ENCODE data around the gene PRDX3.
"Not testable (repeated sequence)": the region's sequence is repeated elsewhere in the genome, so short reads cannot be mapped to it uniquely, and the experiment has no call there.

The PRDX3 gene

DNA sequence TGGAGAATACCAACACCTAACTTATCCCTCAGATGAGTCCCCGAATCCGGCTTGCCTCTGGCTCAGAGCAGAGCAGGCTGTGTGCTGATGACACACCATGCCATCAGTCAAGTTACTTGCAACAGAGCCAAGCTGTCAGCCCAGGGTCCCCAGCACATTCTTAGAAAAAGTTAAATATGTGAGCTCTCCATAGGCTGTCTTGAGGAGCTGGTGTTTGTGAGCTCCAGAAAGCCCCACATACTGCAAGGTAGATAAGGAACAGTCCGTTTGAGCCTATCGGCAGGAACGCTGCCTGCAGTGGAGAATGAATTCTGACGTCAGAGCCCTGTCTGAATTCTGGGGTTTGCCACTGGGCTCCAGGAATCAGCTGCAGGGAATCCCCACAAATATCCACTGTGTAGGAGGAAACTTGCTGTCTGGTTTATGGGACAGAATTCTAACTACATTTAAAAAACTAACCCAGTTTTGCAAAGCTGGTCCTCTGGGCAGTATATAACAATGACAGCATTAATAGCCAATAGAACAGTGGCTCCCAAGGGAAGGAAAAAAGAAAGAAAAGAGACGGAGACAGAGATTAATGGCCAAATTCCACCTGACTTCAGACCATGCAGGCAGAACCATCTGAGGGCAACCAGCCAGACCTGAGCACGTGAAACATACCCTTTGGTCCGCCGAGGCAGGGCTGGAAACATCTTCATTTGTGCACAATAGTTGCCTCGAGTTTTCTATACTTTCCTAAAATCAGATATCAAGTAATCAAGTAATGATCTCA lies 16.7 kb downstream of the PRDX3 start:
- DNase-seq: no peak

DNA sequence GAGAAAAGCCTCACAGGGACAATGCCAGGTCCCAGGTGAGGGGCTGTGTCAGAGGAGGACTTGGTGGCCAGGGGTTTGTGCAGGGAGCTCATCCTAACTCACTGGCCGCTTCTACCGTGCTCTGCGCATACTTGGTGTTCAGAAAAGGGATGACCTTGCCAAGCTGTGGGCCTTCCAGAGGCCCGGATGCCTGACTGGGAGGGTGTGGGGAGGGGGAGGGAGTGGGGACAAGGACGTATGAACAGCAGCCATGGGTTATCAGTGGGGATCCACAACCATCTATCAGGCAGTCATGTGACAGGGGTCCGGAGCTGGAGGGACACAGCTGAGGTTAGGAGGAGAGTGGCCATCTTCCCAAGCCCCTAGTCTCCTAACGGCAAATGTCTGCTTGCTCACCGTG lies 19.3 kb downstream of the PRDX3 start:
- no peak for DNase-seq

DNA sequence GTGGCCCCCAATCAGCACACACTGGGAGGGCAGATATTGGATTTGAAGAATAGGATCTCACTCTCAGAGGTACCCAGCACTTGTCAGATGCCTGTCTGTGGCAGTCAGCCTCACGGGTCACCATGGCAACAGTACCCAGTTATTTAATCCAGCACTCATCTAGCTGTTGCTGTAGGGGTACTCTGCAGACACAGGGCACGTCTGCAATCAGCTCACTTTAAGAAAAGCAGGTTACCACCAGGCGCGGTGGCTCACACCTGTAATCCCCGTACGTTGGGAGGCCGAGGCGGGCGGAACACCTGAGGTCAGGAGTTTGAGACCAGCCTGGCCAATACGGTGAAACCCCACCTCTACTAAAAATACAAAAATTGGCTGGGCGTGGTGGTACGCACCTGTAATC lies 25.0 kb downstream of the PRDX3 start:
- DNase-seq: no peak

DNA sequence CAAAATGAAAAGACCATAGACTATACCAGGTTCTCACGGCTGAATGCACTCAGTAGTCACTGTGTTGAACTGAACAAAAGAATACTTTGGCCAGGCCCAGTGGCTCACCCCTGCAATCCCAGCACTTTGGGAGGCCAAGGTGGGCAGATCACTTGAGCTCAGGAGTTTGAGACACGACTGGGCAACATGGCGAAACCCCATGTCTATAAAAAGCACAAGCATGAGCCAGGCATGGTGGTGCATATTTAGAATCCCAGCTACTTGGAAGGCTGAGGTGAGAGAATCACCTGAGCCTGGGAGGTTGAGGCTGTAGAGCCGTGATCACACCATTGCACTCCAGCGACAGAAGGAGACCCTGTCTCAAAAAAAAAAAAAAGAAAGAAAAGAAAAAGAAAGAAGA lies 25.6 kb downstream of the PRDX3 start:
- DNase-seq: no peak

DNA sequence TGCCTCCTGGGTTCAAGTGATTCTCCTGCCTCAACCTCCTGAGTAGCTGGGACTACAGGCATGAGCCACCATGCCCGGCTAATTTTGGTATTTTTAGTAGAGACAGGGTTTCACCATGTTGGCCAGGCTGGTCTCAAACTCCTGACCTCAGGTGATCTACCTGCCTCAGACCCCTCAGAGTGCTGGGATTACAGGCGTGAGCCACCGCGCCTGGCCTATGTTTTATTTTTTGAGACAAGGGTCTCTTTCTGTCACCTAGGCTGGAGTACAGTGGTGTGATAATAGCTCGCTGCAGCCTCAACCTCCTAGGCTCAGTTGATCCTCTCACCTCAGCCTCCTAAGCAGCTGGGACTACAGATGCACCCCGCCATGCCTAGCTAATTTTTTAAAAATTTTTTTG lies 27.0 kb downstream of the PRDX3 start:
- not testable (repeated sequence) for DNase-seq

- DNase-seq: no peak
These were observed 28.9 kb downstream of the PRDX3 start for GRCh38 chr10:119149729-119150128.

GRCh38 chr10:119149157-119149556 lies 29.5 kb downstream of the PRDX3 start:
- DNase-seq: no peak

GRCh38 chr10:119143657-119144056 lies 35.0 kb downstream of the PRDX3 start:
- DNase-seq: no peak

GRCh38 chr10:119140603-119141245 lies 37.9 kb downstream of the PRDX3 start:
- no peak for DNase-seq

- DNase-seq: peak; percentile 63
These were observed 39.0 kb downstream of the PRDX3 start for GRCh38 chr10:119139464-119140067.

DNA sequence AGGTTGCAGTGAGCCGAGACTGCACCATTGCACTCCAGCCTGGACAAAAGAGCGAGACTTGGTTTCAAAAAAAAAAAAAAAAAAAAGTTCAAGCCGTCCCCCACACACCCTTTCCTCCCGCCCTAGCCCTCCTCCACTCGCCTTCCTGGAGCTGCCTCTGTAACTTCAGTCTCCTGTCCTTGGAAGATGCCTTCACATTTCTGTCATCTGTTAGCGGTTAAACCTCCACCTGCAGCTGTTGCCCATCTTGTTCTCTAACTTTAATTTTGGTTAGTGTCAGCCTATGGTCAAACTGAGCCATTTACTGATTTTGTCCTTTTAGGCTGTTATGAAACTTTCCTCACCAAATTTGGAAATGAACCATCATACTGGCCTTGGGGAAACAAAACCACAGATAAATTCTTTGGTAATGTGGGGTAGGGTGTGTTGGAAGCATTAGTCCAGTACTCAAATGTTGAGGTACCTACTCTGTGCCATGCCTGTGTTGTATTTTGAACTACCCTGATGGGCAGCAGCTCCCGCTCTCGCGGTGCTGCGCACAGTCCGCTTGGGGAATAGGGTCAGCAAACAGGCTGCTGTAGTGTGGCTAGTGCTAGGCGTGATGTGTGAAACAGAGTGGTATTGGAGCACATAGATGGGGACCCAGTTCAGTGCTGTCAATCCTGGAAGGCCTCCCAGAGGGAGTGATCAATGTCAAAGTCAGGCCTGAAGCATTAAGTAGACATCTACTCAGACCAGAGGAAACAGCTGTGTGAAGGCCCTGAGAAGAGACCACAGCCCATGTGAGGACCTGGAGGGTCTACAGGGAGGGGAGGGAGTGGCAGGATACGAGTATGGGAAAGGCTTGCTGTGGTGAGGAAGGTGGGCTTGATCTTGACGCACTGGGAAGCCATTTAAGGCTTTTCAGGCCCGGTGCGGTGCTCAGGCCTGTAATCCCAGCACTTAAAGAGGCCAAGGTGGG lies 40.0 kb downstream of the PRDX3 start:
- no peak for DNase-seq

DNA sequence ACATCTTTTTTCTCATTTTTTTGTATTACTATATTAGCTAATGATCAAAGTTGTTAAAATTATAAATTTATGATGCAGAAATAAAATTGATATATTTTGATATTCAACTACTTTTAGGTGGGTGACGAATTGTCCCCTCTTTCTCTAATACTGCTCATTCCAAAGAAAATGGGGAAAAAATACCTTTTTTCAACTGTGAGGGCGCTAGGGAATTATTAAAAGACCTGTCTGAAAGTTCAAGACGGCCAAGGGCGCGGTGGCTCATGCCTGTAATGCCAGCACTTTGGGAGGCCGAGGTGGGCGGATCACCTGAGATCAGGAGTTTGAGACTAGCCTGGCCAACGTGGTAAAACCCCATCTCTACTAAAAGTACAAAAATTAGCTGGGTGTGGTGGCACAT lies 40.7 kb downstream of the PRDX3 start:
- not testable (repeated sequence) for DNase-seq

- DNase-seq: no peak
These were observed 42.5 kb downstream of the PRDX3 start for GRCh38 chr10:119136084-119136483.

GRCh38 chr10:119135513-119135881 lies 43.1 kb downstream of the PRDX3 start:
- DNase-seq: no peak

DNA sequence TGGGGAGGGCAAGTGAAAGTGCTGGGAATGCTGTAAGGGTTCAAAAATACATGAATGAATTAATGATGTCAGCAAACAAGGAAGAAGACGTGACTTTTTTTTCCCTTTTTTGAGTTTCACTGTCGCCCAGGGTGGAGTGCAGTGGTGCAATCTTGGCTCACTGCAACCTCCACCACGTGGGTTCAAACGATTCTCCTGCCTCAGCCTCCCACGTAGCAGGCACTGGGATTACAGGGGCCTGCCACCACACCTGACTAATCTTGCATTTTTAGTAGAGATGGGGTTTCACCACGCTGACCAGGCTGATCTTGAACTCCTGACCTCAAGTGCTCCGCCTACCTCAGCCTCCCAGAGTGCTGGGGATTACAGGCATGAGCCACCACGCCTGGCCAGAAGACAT lies 44.7 kb downstream of the PRDX3 start:
- DNase-seq: no peak

DNA sequence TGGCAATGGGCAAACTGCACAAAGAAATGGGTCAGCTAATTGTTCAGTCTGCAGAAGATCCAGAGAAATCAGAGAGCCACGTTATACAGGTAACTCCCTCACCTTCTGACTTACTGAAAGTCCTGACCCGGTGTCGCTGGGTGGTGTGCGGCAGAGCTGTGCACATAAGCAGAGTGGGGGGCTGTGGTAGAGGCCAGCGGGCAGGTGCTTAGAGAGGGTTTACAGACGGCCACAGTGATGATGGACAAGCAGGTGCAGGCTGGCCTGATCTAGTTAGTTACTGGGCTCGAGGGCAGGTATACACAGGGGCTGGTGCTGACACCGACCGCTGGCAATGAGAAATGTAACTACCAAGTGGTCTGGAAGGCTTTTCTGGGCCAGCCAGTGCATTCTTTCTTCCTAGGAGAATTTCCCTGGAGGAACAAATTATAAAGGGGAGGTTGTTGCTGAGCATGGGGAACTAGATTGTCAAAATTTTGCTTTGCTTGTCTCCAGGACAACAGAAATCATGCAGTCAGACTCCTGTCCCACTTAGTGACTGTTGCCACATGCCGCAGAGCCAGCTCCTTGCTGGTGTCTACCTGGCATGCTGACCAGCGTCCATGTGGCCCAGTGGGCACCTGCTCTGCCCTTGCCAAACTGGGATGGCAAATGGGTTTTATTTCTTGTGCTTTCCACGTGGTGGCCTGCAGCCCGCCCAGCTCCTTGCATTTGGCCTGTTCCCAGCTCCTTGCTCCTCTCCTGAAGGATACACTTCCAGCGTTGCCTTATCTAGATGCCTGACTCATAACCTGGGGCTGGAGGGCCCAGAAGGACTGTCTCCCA lies 45.9 kb downstream of the PRDX3 start:
- DNase-seq: no peak

- DNase-seq: peak; percentile 56
These were observed 46.9 kb downstream of the PRDX3 start for GRCh38 chr10:119131512-119132240.

- no peak for DNase-seq
These were observed 48.9 kb downstream of the PRDX3 start for GRCh38 chr10:119129721-119130120.

DNA sequence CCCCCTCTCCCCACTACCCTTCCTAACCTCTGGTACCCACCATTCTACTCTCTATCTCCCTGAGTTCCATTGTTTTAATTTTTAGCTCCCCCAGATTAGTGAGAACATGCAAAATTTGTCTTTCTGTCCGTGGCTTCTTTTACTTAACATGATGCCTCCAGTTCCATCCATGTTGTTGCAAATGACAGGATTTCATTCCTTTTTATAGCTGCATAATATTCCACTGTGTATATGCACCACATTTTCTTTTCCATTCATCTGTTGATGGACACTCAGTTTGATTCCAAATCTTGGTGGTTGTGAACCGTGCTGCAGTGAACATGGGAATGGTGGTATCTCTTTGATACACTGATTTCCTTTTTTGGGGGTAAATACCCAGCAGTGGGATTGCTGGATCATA lies 52.7 kb downstream of the PRDX3 start:
- DNase-seq: no peak

DNA sequence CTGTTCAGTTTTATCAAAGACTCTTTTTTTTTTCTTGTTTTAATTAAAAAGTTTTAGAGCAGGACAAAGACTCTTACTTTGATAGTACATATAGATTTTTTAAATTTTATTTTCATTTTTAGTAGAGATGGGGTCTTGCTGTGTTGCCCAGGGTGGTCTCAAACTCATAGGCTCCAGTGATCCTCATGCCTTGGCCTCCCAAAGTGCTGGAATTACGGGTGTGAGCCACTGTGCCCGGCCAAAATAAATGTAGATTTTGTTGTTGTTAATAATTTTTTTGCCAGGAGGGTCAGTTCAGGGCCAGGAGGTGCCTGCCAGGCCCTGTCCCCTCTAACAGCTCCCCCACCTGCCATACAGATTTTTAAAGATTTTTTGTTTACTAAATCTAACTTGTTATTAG lies 57.7 kb downstream of the PRDX3 start:
- no peak for DNase-seq

- DNase-seq: peak; percentile 55
These were observed 58.2 kb downstream of the PRDX3 start for GRCh38 chr10:119120413-119120867.
